Measurements from ENCODE around the gene XRCC5.
"Not testable (repeated sequence)": the region's sequence is repeated elsewhere in the genome, so short reads cannot be mapped to it uniquely, and the experiment has no call there.

Gene XRCC5

DNA sequence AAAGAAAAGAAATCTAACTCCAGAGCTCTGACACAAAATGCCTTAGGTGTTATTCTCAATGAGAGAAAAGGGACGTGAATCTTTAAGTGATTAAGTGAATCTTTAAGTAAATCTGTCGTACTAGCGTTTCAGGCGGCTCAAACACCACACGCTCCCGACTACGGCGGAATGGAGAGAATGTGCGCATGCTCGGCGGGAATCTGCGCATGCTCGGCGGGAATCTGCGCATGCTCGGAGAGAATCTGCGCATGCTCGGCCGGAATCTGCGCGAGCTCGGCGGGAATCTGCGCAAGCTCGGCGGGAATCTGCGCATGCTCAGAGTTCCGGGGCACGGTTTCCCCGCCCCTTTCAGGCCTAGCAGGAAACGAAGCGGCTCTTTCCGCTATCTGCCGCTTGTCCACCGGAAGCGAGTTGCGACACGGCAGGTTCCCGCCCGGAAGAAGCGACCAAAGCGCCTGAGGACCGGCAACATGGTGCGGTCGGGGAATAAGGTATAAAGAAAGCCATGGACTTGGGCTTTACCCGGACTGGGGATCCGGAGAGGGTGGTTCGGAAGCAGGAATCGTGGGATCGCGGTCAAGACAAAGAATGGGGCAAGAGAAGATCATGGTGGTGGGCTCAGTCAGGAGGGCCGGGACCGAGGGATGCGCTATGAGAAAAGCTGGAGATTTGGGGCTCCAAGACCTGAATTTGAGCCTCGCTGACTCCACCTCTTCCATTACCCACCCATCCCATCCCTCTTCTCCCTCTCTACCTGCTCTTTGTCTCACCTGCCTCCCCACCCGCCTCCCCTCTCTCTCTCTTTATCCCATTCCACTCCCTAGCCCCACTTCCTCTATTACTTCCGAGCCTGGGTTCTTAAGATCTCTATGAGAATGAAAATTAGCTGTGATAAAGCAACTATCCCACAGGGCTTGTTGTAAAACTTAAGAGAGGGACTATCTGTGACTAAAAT is at the start of gene XRCC5:
TSS of gene XRCC5 (plus strand) at position 382 of the 955 bp plus-strand sequence. CDS start at position 471, 89 bp downstream.
- peak; percentile 96 for DNase-seq

DNA sequence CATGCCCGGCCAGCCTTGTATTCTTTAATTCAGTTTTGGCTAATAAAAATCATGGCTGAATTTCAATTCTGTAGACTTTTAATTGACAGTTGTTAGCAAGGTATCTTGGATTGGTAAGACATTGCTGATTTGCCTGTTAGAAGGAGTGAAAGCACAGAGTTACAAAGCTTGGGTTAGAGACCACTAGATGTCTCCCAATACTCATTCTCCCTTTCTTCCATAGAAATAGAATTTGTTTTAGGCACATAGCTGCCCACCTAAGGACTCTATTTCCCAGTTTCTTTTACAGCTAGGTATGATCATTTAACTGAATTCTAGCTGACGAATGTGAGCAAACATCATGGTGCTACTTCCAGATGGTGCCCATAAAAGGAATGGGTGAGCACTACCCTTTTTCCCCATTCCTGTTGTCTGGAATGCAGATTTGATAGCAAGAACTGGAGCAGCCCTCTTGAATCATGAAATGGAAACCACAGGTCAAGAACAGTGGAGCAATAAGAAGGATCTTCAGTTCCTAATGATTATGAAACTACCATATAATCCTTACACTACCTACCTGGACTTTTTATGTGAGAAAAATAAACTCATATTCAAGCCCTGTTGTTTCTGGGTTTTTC is 45.0 kb upstream of the XRCC5 start:
- DNase-seq: no peak

DNA sequence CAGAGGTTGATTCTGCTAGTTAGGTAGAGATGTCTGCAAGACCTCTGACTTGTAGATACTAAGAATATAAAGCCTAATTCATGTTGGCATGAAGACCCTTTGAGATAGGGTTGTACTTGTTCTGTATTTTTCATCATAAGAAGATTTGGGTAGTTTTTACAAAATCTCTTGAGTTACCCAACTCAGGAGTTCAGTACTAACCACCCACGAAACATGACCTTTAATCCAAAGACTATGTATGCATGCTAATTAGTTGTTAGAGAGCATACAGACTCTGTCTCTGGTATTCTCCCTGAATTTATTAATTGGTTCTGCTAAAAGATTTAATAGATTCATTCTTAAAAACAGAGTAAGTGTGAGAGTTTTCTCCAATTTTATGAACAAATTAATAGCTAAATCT is 44.5 kb upstream of the XRCC5 start:
- no peak for DNase-seq

DNA sequence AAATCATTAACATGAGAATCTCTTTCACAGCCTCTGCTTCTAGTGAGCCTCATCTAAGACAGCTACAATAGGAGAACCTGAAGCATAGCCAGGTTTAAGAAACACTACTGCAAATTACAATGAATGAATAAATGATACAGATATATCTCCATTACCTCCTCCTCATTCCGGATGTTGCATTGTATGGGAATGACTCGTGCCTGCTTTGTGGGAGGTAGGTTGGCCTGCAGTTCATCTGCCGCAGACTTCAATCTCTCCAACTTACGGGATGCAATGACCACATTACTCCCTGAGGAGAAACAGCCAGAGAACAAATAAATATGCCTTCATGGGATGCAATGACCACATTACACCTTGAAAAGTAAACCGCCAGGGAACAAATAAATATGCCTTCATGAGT is 42.9 kb upstream of the XRCC5 start:
- no peak for DNase-seq

DNA sequence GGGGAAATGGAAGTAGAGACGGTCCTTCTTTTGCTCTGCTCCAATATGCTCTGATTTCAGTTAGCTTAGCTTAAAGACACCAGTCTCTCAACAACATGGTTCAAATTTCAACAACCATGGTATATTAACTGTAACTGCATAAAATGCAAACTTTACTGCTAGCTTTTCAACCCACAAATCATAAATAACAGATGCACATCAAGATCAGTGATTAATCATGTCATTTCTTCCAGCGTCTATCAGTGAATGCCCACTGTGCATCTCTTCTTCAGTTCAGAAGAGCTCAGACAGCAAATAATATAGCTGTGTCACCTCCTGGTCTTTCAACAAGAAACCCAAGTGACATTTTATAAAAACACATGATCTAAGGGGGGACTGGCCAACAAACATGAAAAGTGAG is 40.1 kb upstream of the XRCC5 start:
- DNase-seq: no peak

DNA sequence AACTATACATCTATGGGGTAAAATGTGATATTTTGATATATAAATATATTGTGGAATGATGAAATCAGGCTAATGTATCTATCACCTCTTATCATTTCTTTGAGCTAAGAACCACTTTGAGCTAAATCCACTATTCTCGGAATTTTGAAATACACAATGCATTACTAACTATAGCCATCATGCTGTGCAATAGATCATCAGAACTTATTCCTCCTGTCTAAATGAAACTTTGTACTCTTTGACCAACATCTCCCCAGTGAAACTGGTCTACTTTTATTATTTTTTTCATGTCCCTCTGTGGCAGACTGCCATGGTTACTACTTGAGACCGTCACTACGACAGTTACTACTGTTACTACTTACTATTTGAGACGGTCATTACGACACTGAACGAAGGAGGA is 39.0 kb upstream of the XRCC5 start:
- DNase-seq: no peak

DNA sequence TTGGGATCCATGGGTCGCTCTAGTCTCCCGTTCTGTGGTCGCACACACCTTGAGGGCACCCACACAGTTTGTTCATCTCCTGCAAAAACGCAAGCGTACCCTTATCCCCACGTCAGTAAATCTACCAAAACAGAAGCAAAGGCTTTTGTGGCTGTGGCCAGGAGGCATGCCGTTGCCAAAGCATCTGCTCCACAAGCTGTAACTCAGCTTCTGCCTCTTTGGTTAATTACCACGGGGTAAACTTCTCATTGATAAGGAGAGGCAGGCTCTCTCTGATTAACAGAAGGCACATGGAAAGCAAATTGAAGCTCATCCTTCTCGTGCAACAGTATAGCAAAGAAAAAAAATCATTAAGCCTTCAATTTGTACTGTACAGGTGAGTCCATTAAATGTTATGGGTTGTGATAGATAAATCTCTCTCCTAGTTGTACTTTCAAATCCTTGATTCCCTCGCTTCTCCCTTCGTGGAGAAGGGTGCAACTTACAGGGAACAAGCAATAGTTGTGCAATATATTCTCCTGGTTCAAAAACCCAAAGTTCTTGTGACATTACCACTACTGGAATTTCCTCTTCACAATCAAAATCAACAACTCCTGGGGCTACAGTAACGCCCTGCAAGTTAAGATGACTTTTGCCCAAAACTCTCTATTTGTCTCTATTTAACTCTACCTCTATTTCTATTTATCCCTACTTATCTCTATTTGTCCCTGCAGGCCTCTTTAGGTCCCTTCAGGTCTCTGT is 37.9 kb upstream of the XRCC5 start:
- DNase-seq: no peak

DNA sequence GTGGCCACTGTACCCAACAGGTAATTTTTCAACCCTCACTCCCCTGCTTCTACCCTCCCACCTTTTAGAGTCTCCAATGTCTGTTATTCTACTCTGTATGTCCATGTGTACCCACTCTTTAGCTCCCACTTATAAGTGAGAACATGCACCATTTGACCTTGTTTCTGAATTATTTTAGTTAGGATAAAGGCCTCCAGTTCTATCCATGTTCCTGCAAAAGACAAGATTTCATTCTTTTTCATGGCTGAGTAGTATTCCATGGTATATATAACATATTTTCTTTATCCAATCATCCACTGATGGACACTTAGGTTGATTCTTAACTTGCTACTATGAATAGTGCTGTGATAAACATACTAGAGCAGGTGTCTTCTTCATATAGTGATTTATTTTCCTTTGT is 36.7 kb upstream of the XRCC5 start:
- DNase-seq: no peak

DNA sequence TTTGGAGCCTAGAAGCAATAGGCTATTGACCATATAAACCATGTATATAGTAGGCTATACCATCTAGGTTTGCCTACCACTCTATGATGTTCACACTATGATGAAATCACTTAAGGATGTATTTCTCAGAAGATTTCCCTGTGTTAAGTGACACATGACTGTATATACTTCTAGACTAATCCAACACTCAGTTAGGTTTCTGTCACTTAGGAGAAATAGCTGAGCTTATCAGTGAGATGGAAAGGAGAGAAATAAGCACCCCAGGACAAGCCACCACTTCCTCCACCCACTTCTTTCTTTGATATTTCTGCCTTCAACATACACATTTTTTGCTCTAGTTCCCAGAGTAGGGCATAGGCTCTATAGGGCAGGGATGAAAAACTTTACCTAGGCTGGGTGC is 35.4 kb upstream of the XRCC5 start:
- DNase-seq: no peak

DNA sequence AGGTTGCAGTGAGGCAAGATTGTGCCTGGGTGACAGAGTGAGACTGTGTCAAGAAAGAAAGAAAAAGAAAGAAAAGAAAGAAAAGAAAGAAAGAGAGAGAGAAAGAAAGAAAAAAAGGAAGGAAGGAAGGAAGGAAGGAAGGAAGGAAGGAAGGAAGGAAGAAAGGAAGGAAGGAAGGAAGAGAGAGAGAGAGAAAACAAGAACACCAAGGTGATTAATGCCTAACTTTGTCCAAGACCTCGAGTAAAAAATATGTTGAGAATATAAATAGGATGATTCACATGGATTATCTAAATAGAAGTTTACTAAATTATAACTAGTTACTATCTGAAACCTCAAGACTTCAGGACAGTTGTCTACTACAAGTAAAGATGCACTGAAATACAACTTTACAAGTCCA is 34.8 kb upstream of the XRCC5 start:
- no peak for DNase-seq

DNA sequence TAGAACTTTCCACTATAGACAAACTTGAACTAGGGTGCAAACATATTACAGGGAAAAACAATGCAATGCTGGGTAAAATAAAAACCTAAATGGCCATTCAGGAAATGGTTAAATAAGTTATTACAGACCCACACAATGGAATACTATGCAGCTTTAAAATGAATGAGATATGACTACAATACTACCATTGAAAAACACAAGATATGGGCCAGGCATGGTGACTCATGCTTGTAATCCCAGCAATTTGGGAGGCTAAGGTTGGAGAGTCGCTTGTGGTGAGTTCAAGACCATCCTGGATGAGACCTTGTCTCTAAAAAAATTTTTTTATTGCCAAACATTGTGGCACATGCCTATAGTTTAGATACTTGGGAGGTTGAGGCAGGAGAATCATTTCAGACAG is 34.4 kb upstream of the XRCC5 start:
- DNase-seq: no peak

DNA sequence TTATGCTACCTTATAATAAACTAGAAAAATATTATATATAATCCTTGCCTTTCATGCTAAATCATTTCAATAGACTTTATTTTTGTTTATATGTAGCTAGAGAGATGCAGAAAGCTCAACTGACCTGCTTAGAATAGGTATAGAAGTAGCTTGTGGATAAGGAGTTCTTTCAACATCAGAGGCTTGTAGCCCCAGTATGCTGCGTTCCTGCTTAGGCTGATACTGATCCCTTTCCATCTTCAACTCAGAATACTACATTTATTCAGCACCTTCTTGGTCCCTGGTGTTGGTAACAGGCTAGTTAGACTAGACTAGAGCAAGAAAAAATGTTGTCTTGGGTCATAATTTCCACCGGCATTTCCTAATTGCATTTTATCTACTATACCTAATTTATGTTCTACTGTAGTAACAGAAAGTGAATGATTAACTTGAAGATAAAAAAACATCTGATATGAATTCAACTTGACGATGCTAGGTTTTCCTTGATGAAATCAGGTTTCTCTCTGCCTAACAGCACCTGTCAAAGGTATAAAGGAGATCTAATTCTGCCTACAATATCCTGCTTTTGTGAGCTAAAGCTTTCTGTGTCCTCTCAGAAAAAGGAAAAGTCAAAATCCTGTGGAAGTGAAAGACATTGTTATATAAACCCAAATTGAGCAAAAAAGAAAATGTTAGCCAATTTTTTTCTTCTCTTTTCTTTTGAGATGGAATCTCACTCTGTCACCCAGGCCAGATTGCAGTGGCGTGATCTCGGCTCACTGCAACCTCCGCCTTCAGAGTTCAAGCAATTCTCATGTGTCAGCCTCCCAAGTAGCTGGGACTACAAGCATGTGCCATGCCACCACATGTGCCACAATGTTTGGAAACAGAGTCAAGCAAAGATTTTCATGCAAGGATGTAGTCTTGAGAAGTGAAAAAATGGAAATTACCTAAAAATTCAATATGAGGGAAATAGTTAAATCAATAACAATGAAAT is 33.4 kb upstream of the XRCC5 start:
- DNase-seq: no peak

DNA sequence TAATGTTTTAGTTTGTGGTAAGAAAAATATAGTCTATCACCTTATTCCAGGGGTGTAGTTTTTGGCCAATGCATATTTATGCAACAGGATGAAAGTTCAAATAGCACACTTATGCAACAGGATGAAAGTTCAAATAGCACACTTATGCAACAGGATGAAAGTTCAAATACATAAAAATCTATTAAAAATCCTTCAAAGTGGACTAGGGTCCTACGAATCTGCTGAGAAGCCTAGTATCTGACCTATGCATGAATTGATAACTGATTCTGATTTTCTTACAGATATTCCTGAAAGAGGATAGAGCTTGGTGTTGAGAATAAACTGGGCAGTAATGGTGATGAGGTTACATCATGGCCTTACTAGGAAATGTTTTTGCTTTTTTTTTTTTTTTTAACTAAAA is 30.4 kb upstream of the XRCC5 start:
- no peak for DNase-seq

DNA sequence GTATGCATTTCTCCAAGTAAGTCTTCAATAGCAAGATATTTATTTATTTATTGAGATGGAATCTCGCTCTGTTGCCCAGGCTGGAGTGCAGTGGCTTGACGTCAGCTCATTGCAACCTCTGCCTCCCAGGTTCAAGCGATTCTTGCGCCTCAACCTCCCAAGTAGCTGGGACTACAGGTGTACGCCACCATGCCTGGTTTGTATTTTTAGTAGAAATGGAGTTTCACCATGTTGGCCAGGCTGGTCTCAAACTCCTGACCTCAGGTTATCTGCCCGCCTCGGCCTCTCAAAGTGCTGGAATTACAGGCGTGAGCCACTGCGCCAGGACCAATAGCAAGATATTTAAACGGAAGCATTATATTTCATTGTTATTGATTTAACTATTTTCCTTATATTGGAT is 29.1 kb upstream of the XRCC5 start:
- not testable (repeated sequence) for DNase-seq

DNA sequence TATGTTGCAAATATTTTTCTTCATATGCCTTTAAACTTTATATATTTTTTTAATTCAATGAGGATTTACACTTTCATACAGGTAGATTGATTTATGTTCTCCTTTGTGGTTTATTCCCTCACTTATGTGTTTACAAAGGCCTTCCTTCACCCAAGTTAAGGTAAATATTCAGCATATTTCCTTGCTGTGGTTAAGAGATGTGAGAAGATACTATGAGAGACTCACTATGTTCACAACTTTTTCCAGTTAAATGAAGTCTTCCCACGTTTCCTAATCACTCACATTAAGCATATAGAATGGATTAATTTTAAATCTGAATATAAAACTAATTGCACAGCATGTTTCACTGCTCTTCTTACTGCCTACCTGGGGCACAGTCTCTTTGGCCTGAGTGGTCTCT is 28.1 kb upstream of the XRCC5 start:
- DNase-seq: no peak

DNA sequence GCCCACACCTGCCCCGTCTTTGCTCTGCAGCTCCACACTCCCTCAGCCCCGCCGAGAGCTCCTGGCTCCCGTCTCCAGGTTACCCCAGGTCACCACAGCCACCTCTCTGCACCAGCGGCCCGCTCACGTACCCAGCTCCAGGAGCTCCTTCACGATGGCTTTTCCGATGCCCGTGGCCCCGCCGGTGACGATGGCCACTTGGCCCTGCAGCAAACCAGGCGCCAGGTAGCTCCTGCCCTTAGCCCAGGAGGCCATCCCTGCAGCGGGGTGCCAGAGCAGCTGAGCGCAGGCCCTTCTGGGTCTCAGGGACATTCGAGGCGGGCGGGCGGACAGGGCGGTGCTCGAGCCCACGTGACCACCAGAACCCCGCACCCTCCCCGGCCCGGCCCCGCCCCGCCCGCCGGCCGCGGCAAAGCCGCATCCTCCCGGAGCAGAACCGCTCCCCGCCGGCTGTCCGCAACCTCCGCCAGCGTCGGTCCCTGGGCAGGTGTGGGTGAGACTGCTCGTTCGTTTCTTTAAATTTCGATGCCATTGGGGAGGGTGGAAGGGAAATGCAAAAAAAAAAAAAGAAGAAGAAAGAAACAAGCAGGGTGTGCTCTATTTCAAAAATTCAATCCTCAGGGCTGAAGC is 27.5 kb upstream of the XRCC5 start, which contains the start of the genes PECR and TMEM169:
TSS of gene PECR (minus strand) at position 323 of the 630 bp plus-strand sequence. CDS start at position 255, 68 bp downstream.
TSS of gene TMEM169 (plus strand) at position 433 of the 630 bp plus-strand sequence. CDS start 14,045 bp downstream, outside the sequence.
- peak; percentile 78 for DNase-seq

DNA sequence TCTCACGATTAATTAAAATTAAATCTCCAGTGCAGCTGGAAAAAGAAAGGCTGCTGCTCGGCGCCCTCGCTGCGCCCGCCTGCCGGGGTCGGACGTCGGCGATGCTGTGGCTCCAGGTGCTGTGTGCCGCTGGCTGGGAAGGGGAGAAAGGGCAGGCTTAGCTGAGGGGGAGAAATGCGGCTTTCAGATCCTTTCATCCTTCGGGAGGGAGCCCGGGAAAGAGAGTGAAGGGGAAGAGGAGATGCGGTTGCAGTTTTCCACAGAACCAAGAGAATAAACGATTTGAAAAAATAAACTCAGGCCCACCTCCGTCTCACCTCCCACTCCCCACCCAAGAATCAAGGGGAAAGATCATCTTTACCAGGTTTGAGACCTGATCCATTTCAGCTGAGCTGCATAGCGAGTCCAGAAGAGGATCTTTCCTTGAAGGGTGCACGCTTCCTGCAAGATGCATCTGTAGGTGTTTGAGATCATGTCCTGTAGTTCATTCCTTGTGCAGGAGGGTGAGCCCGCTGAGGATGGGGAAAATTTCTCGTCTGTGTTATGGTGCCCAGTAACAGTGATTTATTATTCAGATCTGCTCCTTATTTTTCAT is 26.9 kb upstream of the XRCC5 start:
- DNase-seq: peak; percentile 49

DNA sequence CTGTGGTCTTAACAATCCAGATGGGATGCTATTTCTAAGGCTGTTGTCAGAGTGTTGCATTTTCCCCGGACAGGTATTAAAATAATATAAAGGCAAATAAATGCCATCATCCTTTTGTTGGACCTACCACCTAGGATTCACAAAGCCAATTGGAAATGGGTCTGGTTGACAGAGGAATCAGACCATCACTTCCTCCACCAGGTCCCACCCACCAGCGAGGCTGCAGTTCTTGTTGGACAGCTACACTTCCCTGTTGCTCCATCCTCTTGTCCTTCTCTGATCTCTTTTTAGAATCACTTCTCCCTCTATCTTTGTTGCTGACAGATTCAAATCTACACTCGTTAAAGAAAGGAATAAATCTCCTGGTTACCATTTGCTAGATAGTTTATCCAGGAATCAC is 26.3 kb upstream of the XRCC5 start:
- DNase-seq: peak; percentile 24

DNA sequence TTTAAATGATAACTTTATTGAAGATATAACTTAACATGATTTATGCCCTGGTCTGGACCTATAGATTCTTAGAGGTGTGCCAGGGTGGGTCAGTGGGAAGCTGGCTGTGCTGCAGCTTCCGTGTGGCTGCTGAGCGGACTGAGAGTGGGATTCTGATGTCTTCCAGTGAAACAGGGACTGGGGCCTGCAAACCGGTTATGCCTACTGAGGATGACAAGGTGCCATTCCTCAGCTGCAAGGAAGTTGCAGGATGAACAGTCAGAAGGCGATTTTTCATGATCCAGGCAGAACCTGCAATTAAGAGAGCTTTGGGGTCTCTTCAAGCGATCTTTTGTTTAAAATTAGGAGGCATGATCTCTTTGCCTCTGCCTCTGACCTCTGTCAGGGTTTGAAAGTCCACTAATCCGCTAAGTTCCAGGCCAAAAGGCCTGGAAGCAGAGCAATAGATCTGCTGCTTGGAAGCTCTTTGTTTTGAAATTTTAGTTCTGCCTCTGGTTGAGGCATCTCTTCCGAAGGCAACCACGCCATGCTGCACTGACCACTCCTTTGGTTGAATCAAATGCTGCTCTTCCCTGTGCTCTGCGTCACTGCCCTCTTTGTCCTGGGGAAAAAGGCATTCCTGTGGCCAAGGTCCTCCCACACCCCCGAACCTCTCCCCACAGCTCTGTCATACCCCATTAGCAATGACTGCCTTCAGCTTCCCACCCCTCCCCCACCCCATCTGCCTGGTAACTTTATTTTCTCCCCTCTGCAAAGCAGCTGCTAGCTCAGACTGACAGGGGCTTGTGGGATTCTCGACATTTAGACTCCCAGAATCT is 25.5 kb upstream of the XRCC5 start:
- peak; percentile 88 for DNase-seq

DNA sequence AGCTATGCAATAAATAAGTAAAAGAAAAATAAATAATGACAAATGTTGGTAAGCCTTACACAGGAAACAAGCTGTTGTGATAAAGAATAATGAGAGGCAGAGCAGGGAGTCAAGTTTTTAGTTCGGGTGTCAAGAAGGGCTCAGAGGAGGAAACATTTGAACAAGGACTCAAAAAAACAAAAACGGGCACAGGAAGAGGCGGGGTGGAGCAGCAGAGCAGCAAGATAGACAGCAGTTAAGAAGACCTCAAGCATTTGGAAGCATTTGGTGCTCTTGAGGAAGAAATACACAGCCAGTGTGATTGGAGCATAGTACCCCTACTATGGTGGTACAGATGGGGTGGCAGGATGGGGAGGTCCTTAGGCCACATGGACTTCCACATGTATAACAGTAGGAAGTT is 24.6 kb upstream of the XRCC5 start:
- DNase-seq: peak; percentile 65
